K562 (cell line): Measurements from ENCODE around the gene CEP85L. TPM values are rescaled to one million over a fixed set of nuclear protein-coding genes. Genes with fewer than 3 reads are reported as not detected.

Source experiments
- ATAC-seq: fragments of 200-7000 bp; cut with Tn5 transposase; 3 replicates; pipeline ENCODE4 v1.9.1; 2020; ENCODE audit warnings: moderate library complexity
- BruUV-seq: library from RNA; stranded (reverse); fragments of 400-500 nt; replicated peaks from 2 replicates; lab custom pipeline; 2021; lab: Mats Ljungman, UMichigan
- CTCF ChIA-PET: fragments of 300-600 bp; formaldehyde crosslinking; extraction: SDS; loops from one replicate; lab custom pipeline; 2021; ENCODE audit warnings: low intra/inter-chr PET ratio; lab: Yijun Ruan, JAX
- POLR2A ChIA-PET: fragments of 300-600, 350-650 bp; sonication (Branson Sonifier 250); formaldehyde crosslinking; extraction: SDS; loops from one replicate; lab custom pipeline; 2021; ENCODE audit warnings: antibody characterized with exemption, inconsistent platforms; lab: Yijun Ruan, JAX
- DNase-seq, 4 experiments: peaks; one replicate each; pipeline versions ENCODE4 v3.0.0 to v3.0.0-alpha.2; 2011 to 2018; ENCODE audit warnings: low spot score in 3 of 4, mixed read lengths in 3 of 4; ENCODE audit errors: extremely low read depth in 1 of 4
- FAIRE-seq: peaks from 2 replicates; lab custom pipeline; 2011; peaks lifted over from hg19 to GRCh38; lab: Jason Lieb, UNC
- H2AFZ ChIP-seq: 2 replicates; pipeline ENCODE4 v1.6.0; 2011; ENCODE audit warnings: low read depth, low read length, control low read depth, inconsistent platforms
- H3K27ac ChIP-seq: fragments of 200-600 bp; 3 replicates; pipeline ENCODE4 v1.8.0; 2011; ENCODE audit warnings: low read depth, mild to moderate bottlenecking, control low read depth, inconsistent platforms, low read length, moderate library complexity, mixed read lengths; ENCODE audit errors: extremely low read depth
- H3K27me3 ChIP-seq, 2 experiments: fragments of 300-600 bp in 1 of 2; 2 replicates in 1 of 2; 3 replicates in 1 of 2; pipeline versions ENCODE4 v1.6.0 to v1.8.0; 2011; ENCODE audit warnings: inconsistent platforms in 2 of 2, low read length in 2 of 2, mild to moderate bottlenecking in 1 of 2, mixed read lengths in 1 of 2, moderate library complexity in 1 of 2; ENCODE audit not compliant: control insufficient read depth in 2 of 2, insufficient read depth in 2 of 2
- H3K36me3 ChIP-seq: fragments of 300-600 bp; 3 replicates; pipeline ENCODE4 v1.8.0; 2011; ENCODE audit warnings: mild to moderate bottlenecking, low read length, inconsistent platforms; ENCODE audit not compliant: control insufficient read depth, insufficient read depth
- H3K4me1 ChIP-seq, 2 experiments: fragments of 200-600 bp in 1 of 2; replicated peaks in 1 of 2; 2 replicates in 1 of 2; 3 replicates in 1 of 2; pipeline versions ENCODE4 v1.5.1 to v1.8.0; 2011; ENCODE audit warnings: inconsistent platforms in 2 of 2, low read length in 2 of 2, mild to moderate bottlenecking in 1 of 2, mixed read lengths in 1 of 2, moderate library complexity in 1 of 2; ENCODE audit not compliant: control insufficient read depth in 2 of 2, insufficient read depth in 2 of 2
- H3K4me2 ChIP-seq: 2 replicates; pipeline ENCODE4 v1.6.1; 2011; ENCODE audit warnings: low read length, control low read depth, inconsistent platforms, mixed read lengths; ENCODE audit not compliant: insufficient read depth
- H3K4me3 ChIP-seq: fragments of 200-600 bp; sonication (generic), shearing (Covaris generic); 2 replicates; pipeline ENCODE4 v1.5.1; 2016; ENCODE audit warnings: control low read depth, inconsistent platforms
- H3K79me2 ChIP-seq: fragments of 200-600 bp; 3 replicates; pipeline ENCODE4 v1.8.0; 2011; ENCODE audit warnings: low read length, inconsistent platforms; ENCODE audit not compliant: control insufficient read depth, insufficient read depth
- H3K9ac ChIP-seq, 2 experiments: 2 replicates each; pipeline versions ENCODE4 v1.6.0 to v1.6.1; 2011; ENCODE audit warnings: low read depth in 2 of 2, low read length in 2 of 2, control low read depth in 1 of 2, inconsistent platforms in 1 of 2, mild to moderate bottlenecking in 1 of 2, mixed read lengths in 1 of 2; ENCODE audit not compliant: insufficient read depth in 1 of 2
- H3K9me1 ChIP-seq: one replicate; pipeline ENCODE4 v1.6.0; 2011; ENCODE audit warnings: inconsistent platforms, mild to moderate bottlenecking, low read length, moderate library complexity; ENCODE audit not compliant: control insufficient read depth, insufficient read depth
- H3K9me3 ChIP-seq: replicated peaks from 2 replicates; pipeline ENCODE4 v1.5.1; 2011; ENCODE audit warnings: low read depth, low read length, inconsistent platforms; ENCODE audit not compliant: control insufficient read depth, insufficient read depth
- H4K20me1 ChIP-seq: replicated peaks from 2 replicates; pipeline ENCODE4 v1.6.1; 2011; ENCODE audit warnings: low read length, inconsistent platforms, mixed read lengths; ENCODE audit not compliant: control insufficient read depth, insufficient read depth
- ARID2 ChIP-seq: fragments of 450-650 bp; IDR thresholded peaks from 2 replicates; pipeline ENCODE4 v1.6.1; 2017; ENCODE audit warnings: antibody characterized with exemption, mild to moderate bottlenecking
- FOXJ3 ChIP-seq: sonication (generic); formaldehyde crosslinking; IDR thresholded peaks from 2 replicates; pipeline ENCODE4 v1.4.0; 2020; ENCODE audit warnings: mild to moderate bottlenecking, missing genetic modification reagents
- MTF1 ChIP-seq: fragments of 250-450 bp; sonication (Bioruptor Pico); IDR thresholded peaks from 2 replicates; pipeline ENCODE4 v1.9.0; 2021; ENCODE audit warnings: moderate library complexity, mild to moderate bottlenecking, inconsistent platforms, borderline replicate concordance
- ZFP30 ChIP-seq: fragments of 250-450 bp; sonication (Bioruptor Pico); IDR thresholded peaks from 2 replicates; pipeline ENCODE4 v1.8.0; 2022; ENCODE audit warnings: moderate library complexity, mild to moderate bottlenecking, inconsistent platforms, borderline replicate concordance
- ZNF280A ChIP-seq: fragments of 450-650 bp; IDR thresholded peaks from 2 replicates; pipeline ENCODE4 v1.6.1; 2018; ENCODE audit warnings: mild to moderate bottlenecking, low read depth; ENCODE audit not compliant: partially characterized antibody
- WGBS: fragments of 100-300 bp; shearing (Covaris generic); methylation state at CpG from one replicate; pipeline ENCODE4 v1.1.6; 2016; ENCODE audit warnings: low coverage, mixed read lengths; ENCODE audit not compliant: insufficient coverage; ENCODE audit errors: missing lambda C conversion rate; 5-methylcytosine and 5-hydroxymethylcytosine counted together
- in situ Hi-C: fragments of 300-500 bp; cut with MboI; formaldehyde crosslinking; loops from 4 replicates; pipeline ENCODE4 v1.15.0; 2018; ENCODE audit warnings: inconsistent platforms, mixed read lengths
- intact Hi-C: fragments of 100-400 bp; cut with micrococcal nuclease; formaldehyde crosslinking; loops from 2 replicates; pipeline ENCODE4 v1.14.2; 2022
- polyA plus RNA-seq, 8 experiments: library from polyadenylated mRNA; depleted of rRNA in 4 of 8; stranded (reverse) in 5 of 8; unstranded in 3 of 8; fragments of >200 nt; fragmentation: Nextera tagmentation in 2 of 8; fragmentation: Illumina TruSeq in 1 of 8; extraction: Ambion mirVana in 2 of 8; extraction: Trizol in 1 of 8; gene quantifications; 2 replicates each; pipeline versions ENCODE4 v1.2.1 to v1.2.3, GENCODE V29; 2011 to 2014; ENCODE audit warnings: inconsistent platforms in 1 of 8, missing spikeins in 1 of 8
- total RNA-seq, 7 experiments: library from RNA; depleted of rRNA in 6 of 7; stranded (reverse); fragments of >200 nt in 6 of 7; fragmentation: Illumina TruSeq in 2 of 7; extraction: Trizol in 2 of 7; gene quantifications; 2 replicates each; pipeline versions ENCODE4 v1.2.1 to v1.2.3, GENCODE V29; 2011 to 2021; ENCODE audit warnings: low replicate concordance in 1 of 7
- TF ChIP-seq, protein P1 (sequence below): IDR thresholded peaks from 2 replicates; pipeline ENCODE4 v1.6.1; 2014; ENCODE audit warnings: antibody characterized with exemption

The CEP85L gene
- total and polyA plus RNA-seq, 9 of the 15 experiments (the other 6 are each of a cell fraction or from before 2014, with no cell fraction given), result 4.5 to 15.8 (median 8.3) TPM

DNA sequence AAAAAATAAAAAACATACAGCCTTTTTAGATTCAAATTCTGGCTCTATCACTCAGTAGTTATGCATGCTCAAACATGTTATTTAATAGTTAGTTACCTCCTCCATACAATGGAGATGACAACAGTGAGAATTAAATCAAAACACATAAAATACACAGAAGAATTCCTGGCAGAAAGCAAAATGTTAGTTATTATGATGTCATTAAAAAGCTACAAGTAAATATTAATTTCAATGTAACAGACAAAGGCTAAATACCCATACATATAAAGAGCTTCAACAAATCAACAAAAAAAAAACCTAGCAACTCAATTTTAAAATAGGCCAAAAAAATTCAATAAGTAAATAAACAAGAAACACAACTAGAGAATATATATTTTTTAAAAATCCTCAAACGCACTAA lies 81.9 kb downstream of the CEP85L start:
- Histone ChIP-seq H3K9me1 (no peaks in the 10 kb centered on the region), H3K4me1 (no peaks in the 10 kb centered on the region; a peak in 1 of 5 replicates), H3K27ac (no peak overlapping the region), H3K27me3 (no peaks in the 10 kb centered on the region), H3K4me3 (no peak overlapping the region), H3K9me3 (peaks cover 7% of the 10 kb centered on the region; the same call in 1 of the 2 replicates), H3K4me2 (no peak overlapping the region), H3K79me2 (no peaks in the 10 kb centered on the region), H2AFZ (no peak overlapping the region), H3K36me3 (peaks cover 11% of the 10 kb centered on the region; the same call in 2 of the 3 replicates), H4K20me1 (no peaks in the 10 kb centered on the region), H3K9ac (no peak overlapping the region)
- BruUV-seq, result no TSS peak
- CTCF ChIA-PET, result no interaction called here
- DNase-seq, result no peak
- FAIRE-seq, result no peak
- POLR2A ChIA-PET, result no interaction called here
- intact Hi-C loops (loop anchor here (5.0 kb wide), 1 partner anchor 168 kb away; no protein-coding TSS in a partner anchor), in situ Hi-C loops (no loop called here)
- TF ChIP-seq ZFP30 (CRISPR knock-in tag) (no peak), ZNF280A (no peak), FOXJ3 (CRISPR knock-in tag) (no peak), MTF1 (CRISPR knock-in tag) (no peak), ARID2 (no peak)
- TF ChIP-seq, protein P1, sequence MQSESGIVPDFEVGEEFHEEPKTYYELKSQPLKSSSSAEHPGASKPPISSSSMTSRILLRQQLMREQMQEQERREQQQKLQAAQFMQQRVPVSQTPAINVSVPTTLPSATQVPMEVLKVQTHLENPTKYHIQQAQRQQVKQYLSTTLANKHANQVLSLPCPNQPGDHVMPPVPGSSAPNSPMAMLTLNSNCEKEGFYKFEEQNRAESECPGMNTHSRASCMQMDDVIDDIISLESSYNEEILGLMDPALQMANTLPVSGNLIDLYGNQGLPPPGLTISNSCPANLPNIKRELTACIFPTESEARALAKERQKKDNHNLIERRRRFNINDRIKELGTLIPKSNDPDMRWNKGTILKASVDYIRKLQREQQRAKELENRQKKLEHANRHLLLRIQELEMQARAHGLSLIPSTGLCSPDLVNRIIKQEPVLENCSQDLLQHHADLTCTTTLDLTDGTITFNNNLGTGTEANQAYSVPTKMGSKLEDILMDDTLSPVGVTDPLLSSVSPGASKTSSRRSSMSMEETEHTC, result no peak
- WGBS, result 57% methylated on average over 1 of the region's 1 CpG
- no peak for ATAC-seq
